PC-3 (cell line): ENCODE results near the gene MAP3K5.

Source experiments
- CTCF ChIP-seq: fragments of 300-600 bp; sonication (generic); conservative IDR thresholded peaks from 2 replicates; pipeline ENCODE4 v1.5.1; 2017; ENCODE audit warnings: antibody characterized with exemption, low read depth, mild to moderate bottlenecking, low read length
- EZH2phosphoT487 ChIP-seq: fragments of 300-600 bp; sonication (generic); IDR thresholded peaks from 2 replicates; pipeline ENCODE4 v1.6.1; 2018; ENCODE audit warnings: mild to moderate bottlenecking, antibody characterized with exemption, low read length, borderline replicate concordance

GRCh38 chr6:136640132-136640915, 152.0 kb downstream of the MAP3K5 start:
- TF ChIP-seq CTCF (no peak), EZH2phosphoT487 (no peak)
